SU-DHL-6 (cell line): ENCODE data around the gene TSPAN33.

Experiments used
- H2AFZ ChIP-seq: fragments of 200-600 bp; sonication (generic); 2 replicates; pipeline ENCODE4 v1.6.1; 2014; ENCODE audit warnings: low read depth, mild to moderate bottlenecking, moderate library complexity, mixed read lengths, antibody characterized with exemption, low read length; ENCODE audit not compliant: severe bottlenecking
- H3F3A ChIP-seq: fragments of 200-600 bp; shearing (Covaris generic); 2 replicates; pipeline ENCODE4 v1.6.0; 2016; ENCODE audit warnings: antibody characterized with exemption, mild to moderate bottlenecking; ENCODE audit not compliant: insufficient read depth
- H3K27ac ChIP-seq: fragments of 200-600 bp; sonication (generic); 2 replicates; pipeline ENCODE4 v1.5.1; 2016; ENCODE audit warnings: low read depth, mild to moderate bottlenecking, low read length, moderate library complexity, mixed read lengths
- H3K27me3 ChIP-seq: fragments of 200-600 bp; sonication (generic), shearing (Covaris generic); 2 replicates; pipeline ENCODE4 v1.6.0; 2014; ENCODE audit warnings: mild to moderate bottlenecking, low read length
- H3K36me3 ChIP-seq: fragments of 200-600 bp; sonication (generic); 2 replicates; pipeline ENCODE4 v1.6.1; 2014; ENCODE audit warnings: mild to moderate bottlenecking, low read length, mixed read lengths
- H3K4me2 ChIP-seq: fragments of 300-600, 200-600 bp; shearing (Covaris generic), sonication (generic); 2 replicates; pipeline ENCODE4 v1.6.0; 2014; ENCODE audit warnings: low read length, low read depth, mild to moderate bottlenecking; ENCODE audit not compliant: poor library complexity, severe bottlenecking
- H3K4me3 ChIP-seq: fragments of 200-600 bp; sonication (generic); 2 replicates; pipeline ENCODE4 v1.5.1; 2014; ENCODE audit warnings: antibody characterized with exemption, low read length, mild to moderate bottlenecking, mixed read lengths; ENCODE audit not compliant: insufficient read depth, poor library complexity, severe bottlenecking
- H3K79me2 ChIP-seq: fragments of 200-600 bp; sonication (generic); 2 replicates; pipeline ENCODE4 v1.6.1; 2014; ENCODE audit warnings: mild to moderate bottlenecking, low read length, moderate library complexity; ENCODE audit not compliant: insufficient read depth
- H3K9ac ChIP-seq: fragments of 200-600 bp; sonication (generic); 2 replicates; pipeline ENCODE4 v1.7.0; 2014; ENCODE audit warnings: mild to moderate bottlenecking, low read length
- H3K9me2 ChIP-seq: fragments of 200-600 bp; sonication (generic); replicated peaks from 2 replicates; pipeline ENCODE4 v1.6.1; 2014; ENCODE audit warnings: low read length; ENCODE audit not compliant: insufficient read depth
- H3K9me3 ChIP-seq: fragments of 200-600 bp; sonication (generic); 2 replicates; pipeline ENCODE4 v1.6.1; 2014; ENCODE audit warnings: low read length, mixed read lengths; ENCODE audit not compliant: insufficient read depth
- H4K20me1 ChIP-seq: fragments of 200-600 bp; sonication (generic); 2 replicates; pipeline ENCODE4 v1.6.1; 2014; ENCODE audit warnings: low read depth, mild to moderate bottlenecking, antibody characterized with exemption, low read length, moderate library complexity, mixed read lengths
- EZH2phosphoT487 ChIP-seq: fragments of 200-600 bp; sonication (generic), shearing (Covaris generic); conservative IDR thresholded peaks from 2 replicates; pipeline ENCODE4 v1.6.1; 2018; ENCODE audit warnings: mild to moderate bottlenecking, antibody characterized with exemption, low read length, moderate library complexity, mixed read lengths
- TF ChIP-seq, protein P1 (sequence below): fragments of 200-600 bp; sonication (generic); IDR thresholded peaks from one replicate; pipeline ENCODE4 v1.5.1; 2017; ENCODE audit warnings: antibody characterized with exemption, mild to moderate bottlenecking, low read length, moderate library complexity; ENCODE audit not compliant: insufficient read depth, poor library complexity, severe bottlenecking

Gene TSPAN33

GRCh38 chr7:129208667-129209066 is 64.2 kb downstream of the TSPAN33 start:
- Histone ChIP-seq H3K4me2 (no peak overlapping the region), H4K20me1 (no peaks in the 10 kb centered on the region), H2AFZ (no peak overlapping the region), H3K4me3 (no peak overlapping the region), H3K79me2 (no peaks in the 10 kb centered on the region), H3K36me3 (no peaks in the 10 kb centered on the region), H3K9ac (no peak overlapping the region), H3K9me3 (no peaks in the 10 kb centered on the region), H3K27me3 (no peaks in the 10 kb centered on the region), H3K27ac (no peak overlapping the region), H3F3A (no peaks in the 10 kb centered on the region), H3K9me2 (no peaks in the 10 kb centered on the region)
- TF ChIP-seq, protein P1, sequence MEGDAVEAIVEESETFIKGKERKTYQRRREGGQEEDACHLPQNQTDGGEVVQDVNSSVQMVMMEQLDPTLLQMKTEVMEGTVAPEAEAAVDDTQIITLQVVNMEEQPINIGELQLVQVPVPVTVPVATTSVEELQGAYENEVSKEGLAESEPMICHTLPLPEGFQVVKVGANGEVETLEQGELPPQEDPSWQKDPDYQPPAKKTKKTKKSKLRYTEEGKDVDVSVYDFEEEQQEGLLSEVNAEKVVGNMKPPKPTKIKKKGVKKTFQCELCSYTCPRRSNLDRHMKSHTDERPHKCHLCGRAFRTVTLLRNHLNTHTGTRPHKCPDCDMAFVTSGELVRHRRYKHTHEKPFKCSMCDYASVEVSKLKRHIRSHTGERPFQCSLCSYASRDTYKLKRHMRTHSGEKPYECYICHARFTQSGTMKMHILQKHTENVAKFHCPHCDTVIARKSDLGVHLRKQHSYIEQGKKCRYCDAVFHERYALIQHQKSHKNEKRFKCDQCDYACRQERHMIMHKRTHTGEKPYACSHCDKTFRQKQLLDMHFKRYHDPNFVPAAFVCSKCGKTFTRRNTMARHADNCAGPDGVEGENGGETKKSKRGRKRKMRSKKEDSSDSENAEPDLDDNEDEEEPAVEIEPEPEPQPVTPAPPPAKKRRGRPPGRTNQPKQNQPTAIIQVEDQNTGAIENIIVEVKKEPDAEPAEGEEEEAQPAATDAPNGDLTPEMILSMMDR, result no peak
- TF ChIP-seq EZH2phosphoT487, result no peak

DNA sequence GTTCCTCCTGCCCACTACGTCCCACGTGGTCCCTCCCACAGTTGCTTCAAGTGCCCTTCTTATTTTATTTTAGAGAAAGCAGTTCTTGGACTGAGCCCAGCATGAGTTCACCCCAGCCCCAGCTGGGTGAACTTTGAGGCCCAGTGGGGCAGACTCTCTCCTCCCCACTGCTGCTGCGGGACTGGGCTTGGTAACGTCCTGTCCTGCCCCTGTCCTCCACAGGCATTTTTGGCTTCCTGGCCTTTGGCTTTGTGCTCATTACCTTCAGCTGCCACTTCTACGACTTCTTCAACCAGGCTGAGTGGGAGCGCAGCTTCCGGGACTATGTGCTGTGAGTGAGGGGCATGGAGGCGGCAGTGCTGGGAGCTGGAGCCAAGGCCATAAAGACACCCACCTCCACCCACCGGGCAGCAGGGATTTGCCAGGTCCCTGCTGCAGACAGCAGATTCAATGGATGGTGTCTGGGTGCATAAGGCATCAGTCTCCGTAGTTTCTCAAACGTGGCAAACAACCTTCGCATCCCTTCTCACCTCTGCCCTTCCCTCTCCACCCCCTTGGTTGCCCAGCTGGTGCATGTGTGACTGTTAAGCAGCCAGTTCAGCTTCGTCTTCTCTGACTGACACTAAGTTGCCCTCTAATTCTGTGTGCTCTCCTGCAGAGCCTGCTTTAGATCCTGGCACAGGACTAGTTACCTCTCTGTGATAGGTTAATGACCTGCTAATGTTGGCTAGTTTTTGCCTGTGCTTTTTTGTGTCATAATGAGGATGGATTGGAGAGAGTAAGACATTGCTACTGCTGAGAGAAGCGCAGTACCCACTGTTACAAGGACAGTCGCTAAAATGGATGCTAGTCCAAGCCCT is 64.8 kb downstream of the TSPAN33 start:
- TF ChIP-seq EZH2phosphoT487, result no peak
- TF ChIP-seq, protein P1, result no peak
- H2AFZ ChIP-seq, result no peak overlapping the region
- H3K9me2 ChIP-seq, result no peaks in the 10 kb centered on the region
- H4K20me1 ChIP-seq, result no peaks in the 10 kb centered on the region
- H3F3A ChIP-seq, result no peaks in the 10 kb centered on the region
- H3K27me3 ChIP-seq, result no peaks in the 10 kb centered on the region
- H3K27ac ChIP-seq, result no peak overlapping the region
- H3K4me3 ChIP-seq, result no peak overlapping the region
- no peaks in the 10 kb centered on the region for H3K9me3 ChIP-seq
- no peak overlapping the region for H3K4me2 ChIP-seq
- no peaks in the 10 kb centered on the region for H3K36me3 ChIP-seq
- H3K9ac ChIP-seq, result no peak overlapping the region
- H3K79me2 ChIP-seq, result no peaks in the 10 kb centered on the region

DNA sequence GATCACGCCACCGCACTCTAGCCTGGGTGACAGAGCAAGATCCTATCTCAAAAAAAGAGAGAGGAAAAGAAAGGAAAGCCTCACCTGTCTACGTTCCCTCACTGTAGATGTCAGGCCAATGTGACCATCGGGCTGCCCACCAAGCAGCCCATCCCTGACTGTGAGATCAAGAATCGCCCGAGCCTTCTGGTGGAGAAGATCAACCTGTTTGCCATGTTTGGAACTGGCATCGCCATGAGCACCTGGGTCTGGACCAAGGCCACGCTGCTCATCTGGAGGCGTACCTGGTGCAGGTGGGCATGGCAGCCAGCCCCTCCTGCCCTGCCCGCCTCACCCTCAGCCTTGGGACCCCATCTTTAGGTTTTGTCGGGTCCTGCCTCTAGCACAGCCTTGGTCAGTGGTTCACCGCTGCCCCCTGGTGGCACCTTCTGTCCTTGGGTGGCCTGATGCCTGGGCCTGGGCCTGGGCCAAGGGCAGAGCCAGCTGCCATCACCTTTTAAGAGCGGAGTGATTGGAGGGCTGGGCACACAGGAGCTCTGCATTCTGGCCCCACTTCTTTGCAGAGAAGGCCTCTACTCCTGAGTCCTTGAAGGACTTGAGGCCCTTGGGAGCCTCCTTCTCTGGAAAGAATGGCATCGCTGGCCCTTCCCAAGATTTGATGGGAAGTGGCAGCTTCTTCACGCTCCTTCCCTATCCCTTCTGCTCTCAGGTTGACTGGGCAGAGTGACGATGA is 65.9 kb downstream of the TSPAN33 start:
- Histone ChIP-seq H3K4me2 (no peak overlapping the region), H3K9ac (no peak overlapping the region), H3K9me3 (no peaks in the 10 kb centered on the region), H3K9me2 (no peaks in the 10 kb centered on the region), H3K36me3 (no peaks in the 10 kb centered on the region), H3K27me3 (no peaks in the 10 kb centered on the region), H2AFZ (no peak overlapping the region), H3K27ac (no peak overlapping the region), H3K79me2 (no peaks in the 10 kb centered on the region), H4K20me1 (no peaks in the 10 kb centered on the region), H3K4me3 (no peak overlapping the region), H3F3A (no peaks in the 10 kb centered on the region)
- no peak for TF ChIP-seq EZH2phosphoT487
- TF ChIP-seq, protein P1, result peak; percentile 78
